ENCODE data around the gene CASP5. TPM values are rescaled to one million over a fixed set of nuclear protein-coding genes. Genes with fewer than 3 reads are reported as not detected.
A peak's percentile ranks its signal among the peaks of the same experiment; 100 is the strongest.
"Not testable (repeated sequence)": the region's sequence is repeated elsewhere in the genome, so short reads cannot be mapped to it uniquely, and the experiment has no call there.

The CASP5 gene
- total RNA-seq, 1 experiment from 2014 or later, result not detected

DNA sequence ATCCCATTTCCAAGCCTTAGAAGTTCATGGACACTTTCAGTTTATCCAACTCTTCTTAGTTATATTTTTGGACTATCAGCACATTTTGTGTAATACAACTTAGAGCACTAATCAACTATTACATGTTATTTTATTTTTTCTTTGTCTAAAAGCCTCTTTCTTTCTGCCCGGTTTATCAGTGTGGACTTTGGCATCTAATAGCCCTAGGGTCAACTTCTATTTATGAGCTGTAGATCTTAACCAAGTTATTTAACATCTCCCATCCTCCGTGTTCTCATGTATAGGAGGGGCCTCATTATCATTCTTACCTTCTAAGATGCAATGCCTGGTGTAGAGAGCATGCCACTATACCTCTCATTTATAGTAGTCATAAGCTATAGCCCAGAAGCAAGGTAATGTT is 17.7 kb upstream of the CASP5 start:
- ChIA-PET POLR2A (ENCODE audit: unreplicated experiment) (no interaction called here), CTCF (no interaction called here)
- no peaks in the 10 kb centered on the region; the same call in 1 of the 2 replicates for H3K4me1 ChIP-seq (ENCODE audit: insufficient read depth, low read length)
- no peaks in the 10 kb centered on the region for H3K27me3 ChIP-seq (ENCODE audit: low read length)
- no peak for ATAC-seq
- no peaks in the 10 kb centered on the region for H3F3A ChIP-seq (ENCODE audit: low read length, unreplicated experiment)
- H3K9me3 ChIP-seq (ENCODE audit: low read length), result no peaks in the 10 kb centered on the region
- H3K4me3 ChIP-seq (ENCODE audit: low read length), result no peak overlapping the region
- no peaks in the 10 kb centered on the region for H4K20me1 ChIP-seq (ENCODE audit: low read length)
- TF ChIP-seq EZH2phosphoT487 (IDR thresholded peaks at IDR 0.05; ENCODE audit: borderline replicate concordance, low read length), result no peak
- no peak for TF ChIP-seq CTCF (conservative IDR thresholded peaks at IDR 0.05; ENCODE audit: low read depth, low read length)
- no peak for TF ChIP-seq EZH2 (IDR thresholded peaks at IDR 0.05; ENCODE audit: low read length, unreplicated experiment)
- no peaks in the 10 kb centered on the region for H3K36me3 ChIP-seq (ENCODE audit: low read depth, low read length)
- no peak overlapping the region for H2AFZ ChIP-seq (ENCODE audit: low read length)
- H3K9ac ChIP-seq (ENCODE audit: low read length), result no peak overlapping the region
- no peak for DNase-seq
- no peaks in the 10 kb centered on the region for H3K9me2 ChIP-seq (replicated peaks; ENCODE audit: low read length)
- intact Hi-C loops (cut with micrococcal nuclease), result loop anchor here (5.0 kb wide), 1 partner anchor 38 kb away; no protein-coding TSS in a partner anchor
- no peaks in the 10 kb centered on the region for H3K79me2 ChIP-seq (ENCODE audit: low read length)
- H3K27ac ChIP-seq (ENCODE audit: low read length), result no peak overlapping the region
- H3K4me2 ChIP-seq (ENCODE audit: low read length), result no peak overlapping the region
- no TSS peak for BruUV-seq (replicated peaks)

GRCh38 chr11:105034813-105035620 is 12.0 kb upstream of the CASP5 start, which contains the start of gene CASP1:
TSS of gene CASP1 (minus strand) at chr11:105035144. CDS start at chr11:105035113, 31 bp downstream.
- no peaks in the 10 kb centered on the region for H3F3A ChIP-seq (ENCODE audit: low read length, unreplicated experiment)
- H3K27me3 ChIP-seq (ENCODE audit: low read length), result no peaks in the 10 kb centered on the region
- no peaks in the 10 kb centered on the region for H3K36me3 ChIP-seq (ENCODE audit: low read depth, low read length)
- no peaks in the 10 kb centered on the region for H3K9me2 ChIP-seq (replicated peaks; ENCODE audit: low read length)
- no peak within 1 kb of the TSS for H3K9ac ChIP-seq (ENCODE audit: low read length)
- H4K20me1 ChIP-seq (ENCODE audit: low read length), result no peaks in the 10 kb centered on the region
- intact Hi-C loops (cut with micrococcal nuclease), result no loop called here
- H3K79me2 ChIP-seq (ENCODE audit: low read length), result no peaks in the 10 kb centered on the region
- no peaks in the 10 kb centered on the region for H3K4me1 ChIP-seq (ENCODE audit: insufficient read depth, low read length)
- no peak within 1 kb of the TSS for H2AFZ ChIP-seq (ENCODE audit: low read length)
- no peak within 1 kb of the TSS for H3K27ac ChIP-seq (ENCODE audit: low read length)
- peak; percentile 19 for DNase-seq
- H3K4me3 ChIP-seq (ENCODE audit: low read length), result no peak within 1 kb of the TSS
- ChIA-PET CTCF (no interaction called here), POLR2A (ENCODE audit: unreplicated experiment) (no interaction called here)
- no peaks in the 10 kb centered on the region for H3K9me3 ChIP-seq (ENCODE audit: low read length)
- no TSS peak for BruUV-seq (replicated peaks)
- H3K4me2 ChIP-seq (ENCODE audit: low read length), result peak within 1 kb of the TSS; percentile 45
- TF ChIP-seq EZH2 (IDR thresholded peaks at IDR 0.05; ENCODE audit: low read length, unreplicated experiment) (no peak), CTCF (conservative IDR thresholded peaks at IDR 0.05; ENCODE audit: low read depth, low read length) (no peak), EZH2phosphoT487 (IDR thresholded peaks at IDR 0.05; ENCODE audit: borderline replicate concordance, low read length) (no peak)
- ATAC-seq, result peak; percentile 18; the same call in 1 of the 2 replicates

GRCh38 chr11:105034388-105034787 is 11.4 kb upstream of the CASP5 start:
- H3K9me3 ChIP-seq (ENCODE audit: low read length); H3K4me1 ChIP-seq (ENCODE audit: insufficient read depth, low read length); H3K9ac ChIP-seq (ENCODE audit: low read length); CTCF ChIA-PET; H4K20me1 ChIP-seq (ENCODE audit: low read length); H3K27me3 ChIP-seq (ENCODE audit: low read length); H3K27ac ChIP-seq (ENCODE audit: low read length); H3K9me2 ChIP-seq (replicated peaks; ENCODE audit: low read length); POLR2A ChIA-PET (ENCODE audit: unreplicated experiment); H2AFZ ChIP-seq (ENCODE audit: low read length); H3K4me3 ChIP-seq (ENCODE audit: low read length); BruUV-seq (replicated peaks); H3K36me3 ChIP-seq (ENCODE audit: low read depth, low read length); H3K79me2 ChIP-seq (ENCODE audit: low read length); intact Hi-C loops (cut with micrococcal nuclease); ATAC-seq; DNase-seq; H3F3A ChIP-seq (ENCODE audit: low read length, unreplicated experiment); H3K4me2 ChIP-seq (ENCODE audit: low read length): not testable (repeated sequence)
